Upper lobe of left lung (tissue), 6 donors: ENCODE measurements around the gene GRID1. TPM values are rescaled to one million over a fixed set of nuclear protein-coding genes. Genes with fewer than 3 reads are reported as not detected.

Experiments used
- ATAC-seq, 2 donors: fragments of 200-7000 bp; cut with Tn5 transposase; one replicate each; pipeline ENCODE4 v1.9.1; 2022; ENCODE audit warnings: mild to moderate bottlenecking in 2 of 2, moderate library complexity in 2 of 2; ENCODE audit not compliant: low FRiP score in 2 of 2
- DNase-seq, 2 donors: peaks; one replicate each; pipeline ENCODE4 v3.0.0-alpha.2; 2019 to 2020
- H3K27ac ChIP-seq, 4 donors: fragments of 200-600 bp; sonication (generic); one replicate each; pipeline ENCODE4 v1.5.1; 2016 to 2019
- H3K27me3 ChIP-seq, 4 donors: fragments of 200-600 bp; sonication (generic); one replicate each; pipeline ENCODE4 v1.5.1; 2017 to 2019
- H3K36me3 ChIP-seq, 4 donors: fragments of 200-600 bp; sonication (generic); one replicate each; pipeline ENCODE4 v1.5.1; 2016 to 2019
- H3K4me1 ChIP-seq, 4 donors: fragments of 200-600 bp; sonication (generic); one replicate each; pipeline ENCODE4 v1.5.1; 2018 to 2019
- H3K4me3 ChIP-seq, 4 donors: fragments of 200-600 bp; sonication (generic); one replicate each; pipeline ENCODE4 v1.5.1; 2017 to 2019; ENCODE audit warnings: mild to moderate bottlenecking in 2 of 4, moderate library complexity in 1 of 4
- H3K9me3 ChIP-seq, 4 donors: fragments of 200-600 bp; sonication (generic); one replicate each; pipeline ENCODE4 v1.5.1; 2018 to 2019
- CTCF ChIP-seq, 6 experiments: fragments of 450-650 bp in 4 of 6; fragments of 200-600 bp in 2 of 6; sonication (generic) in 2 of 6; IDR thresholded peaks; one replicate each; pipeline ENCODE4 v1.5.1; 2016 to 2019; ENCODE audit warnings: antibody characterized with exemption in 6 of 6
- EP300 ChIP-seq, 4 donors: sonication (generic); formaldehyde crosslinking; IDR thresholded peaks; one replicate each; pipeline ENCODE4 v1.5.1; 2017; ENCODE audit warnings: antibody characterized with exemption in 4 of 4, control low read depth in 2 of 4
- POLR2A ChIP-seq, 4 donors: fragments of 450-650 bp; IDR thresholded peaks; one replicate each; pipeline ENCODE4 v1.5.1; 2016 to 2017; ENCODE audit warnings: antibody characterized with exemption in 4 of 4, mild to moderate bottlenecking in 2 of 4
- POLR2AphosphoS5 ChIP-seq, 2 donors: sonication (generic); formaldehyde crosslinking; IDR thresholded peaks; one replicate each; pipeline ENCODE4 v1.5.1; 2017; ENCODE audit warnings: antibody characterized with exemption in 2 of 2
- WGBS, 2 donors: methylation state at CpG; one replicate each; pipeline ENCODE4 v1.1.5; 2017 to 2018; 5-methylcytosine and 5-hydroxymethylcytosine counted together
- total RNA-seq, 6 donors: library from RNA; depleted of rRNA in 4 of 6; stranded (reverse); fragments of >200 nt in 4 of 6; gene quantifications; one replicate each; pipeline versions ENCODE4 v1.1.0 to v1.2.1, GENCODE V29; 2016 to 2021
- donor health status: DM: no; HTN: no; CAD: no; lungs with moderate emphysema.
- donor health status: DM: no; HTN: yes; CAD: no; lungs with severe emphysema.

Gene GRID1
- total RNA-seq, 6 donors from 2014 or later, result 1.5 to 5.2 (median 3.2) TPM

GRCh38 chr10:85922356-85923129 lies 444.1 kb downstream of the GRID1 start:
- 64 to 69% methylated on average over 9 of the region's 9 CpGs for WGBS, 2 donors
- Histone ChIP-seq H3K27ac (no peak overlapping the region), H3K4me3 (no peak overlapping the region), H3K27me3 (no peaks in the 10 kb centered on the region), H3K9me3 (no peaks in the 10 kb centered on the region), H3K4me1 (peaks cover 0 to 8% (median 3%) of the 10 kb centered on the region in 4 donors), H3K36me3 (no peaks in the 10 kb centered on the region)
- no peak for DNase-seq
- no peak for ATAC-seq
- TF ChIP-seq EP300 (IDR thresholded peaks at IDR 0.05) (no peak), POLR2A (IDR thresholded peaks at IDR 0.05) (no peak), CTCF (IDR thresholded peaks at IDR 0.05) (no peak), POLR2AphosphoS5 (IDR thresholded peaks at IDR 0.05) (no peak)

DNA sequence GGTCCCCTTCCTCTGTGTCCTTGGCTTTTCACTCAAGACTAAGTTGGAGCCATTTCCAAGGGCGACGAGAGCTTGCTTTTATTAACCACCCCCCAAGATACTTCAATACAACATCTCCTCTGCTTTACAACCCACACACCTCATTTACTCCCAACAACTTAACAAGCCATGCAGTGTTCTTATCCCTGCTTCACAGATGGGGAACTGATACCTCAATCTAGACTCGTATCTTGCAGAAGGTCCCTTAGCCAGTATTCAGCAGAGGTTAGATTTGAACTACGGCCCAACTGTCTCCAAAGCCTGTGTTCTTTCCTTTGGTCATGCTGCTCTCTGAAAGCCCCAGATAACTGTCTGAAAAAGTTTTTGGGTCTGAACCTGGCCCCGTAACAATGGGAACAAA lies 444.8 kb downstream of the GRID1 start:
- Histone ChIP-seq H3K4me1 (peaks cover 0 to 8% (median 3%) of the 10 kb centered on the region in 4 donors), H3K36me3 (no peaks in the 10 kb centered on the region), H3K9me3 (no peaks in the 10 kb centered on the region), H3K27ac (no peak overlapping the region), H3K4me3 (no peak overlapping the region), H3K27me3 (no peaks in the 10 kb centered on the region)
- TF ChIP-seq POLR2AphosphoS5 (IDR thresholded peaks at IDR 0.05) (no peak), POLR2A (IDR thresholded peaks at IDR 0.05) (no peak)
- WGBS, 2 donors, result 90 to 93% methylated on average over 5 of the region's 5 CpGs
- DNase-seq (no peak), ATAC-seq (no peak)

DNA sequence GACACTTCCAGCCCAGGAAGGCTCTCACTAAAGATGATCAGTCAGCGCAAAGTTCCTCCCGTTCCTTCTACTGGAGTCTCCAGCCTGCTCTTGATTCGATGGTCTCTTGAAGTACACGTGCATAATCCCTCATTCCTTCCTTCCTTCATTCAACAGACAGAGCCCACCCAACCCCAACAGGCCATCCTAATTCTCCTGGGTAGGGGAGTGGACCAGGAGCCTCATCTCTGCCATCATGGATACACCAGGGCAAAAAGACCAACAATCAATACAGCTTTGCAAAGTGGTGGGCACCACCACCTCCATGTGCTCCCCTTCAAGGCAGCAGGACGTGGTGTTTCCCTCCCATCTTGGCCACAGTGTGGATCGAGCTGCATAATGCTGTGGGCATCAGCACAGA lies 446.3 kb downstream of the GRID1 start:
- ATAC-seq, result no peak
- 81 to 87% methylated on average over 4 to 5 of the region's 6 CpGs for WGBS, 2 donors
- no peak overlapping the region for H3K27ac ChIP-seq

DNA sequence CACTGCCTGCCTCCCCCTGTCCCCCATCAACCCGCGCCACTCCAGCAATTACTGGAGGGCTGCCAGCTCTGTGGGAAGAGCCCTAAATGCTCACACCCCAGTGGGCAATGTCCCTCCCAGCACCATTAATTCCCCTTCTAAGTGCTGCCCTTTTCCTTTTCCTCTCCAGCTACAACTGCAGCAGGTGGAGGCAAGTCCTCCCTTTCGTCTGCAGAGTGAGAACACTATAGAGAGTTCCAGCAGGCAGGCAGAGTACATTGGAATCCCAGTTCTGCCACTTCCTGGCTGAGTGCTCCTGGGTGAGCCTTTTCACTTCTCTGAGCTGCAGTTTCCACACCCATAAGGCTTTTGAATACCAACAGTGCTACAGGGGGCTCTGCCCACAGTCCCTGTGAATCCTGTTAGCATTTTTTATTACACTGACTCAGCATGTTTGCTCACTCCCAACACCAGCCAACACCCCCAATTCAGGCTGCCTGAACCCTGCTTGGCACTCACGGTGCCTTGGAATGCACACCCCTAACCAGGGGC lies 447.0 kb downstream of the GRID1 start:
- Histone ChIP-seq H3K4me1 (peaks cover 0 to 8% (median 3%) of the 10 kb centered on the region in 4 donors), H3K9me3 (no peaks in the 10 kb centered on the region), H3K27ac (no peak overlapping the region), H3K4me3 (no peak overlapping the region), H3K36me3 (no peaks in the 10 kb centered on the region), H3K27me3 (no peaks in the 10 kb centered on the region)
- TF ChIP-seq POLR2AphosphoS5 (IDR thresholded peaks at IDR 0.05), result no peak
- TF ChIP-seq POLR2A (IDR thresholded peaks at IDR 0.05), result no peak
- DNase-seq (no peak), ATAC-seq (no peak)
- 17 to 27% methylated on average over 4 of the region's 4 CpGs for WGBS, 2 donors

More for the DNA sequence above, 446.3 kb downstream of the GRID1 start:
- Histone ChIP-seq H3K4me1 (peaks cover 0 to 8% (median 3%) of the 10 kb centered on the region in 4 donors), H3K4me3 (no peak overlapping the region), H3K27me3 (no peaks in the 10 kb centered on the region), H3K36me3 (no peaks in the 10 kb centered on the region), H3K9me3 (no peaks in the 10 kb centered on the region)
- DNase-seq, result no peak
- TF ChIP-seq EP300 (IDR thresholded peaks at IDR 0.05), result no peak
- TF ChIP-seq POLR2A (IDR thresholded peaks at IDR 0.05), result no peak
- no peak for TF ChIP-seq CTCF (IDR thresholded peaks at IDR 0.05)
- TF ChIP-seq POLR2AphosphoS5 (IDR thresholded peaks at IDR 0.05), result no peak

- TF ChIP-seq POLR2A (IDR thresholded peaks at IDR 0.05), result no peak
- TF ChIP-seq POLR2AphosphoS5 (IDR thresholded peaks at IDR 0.05), result no peak
- no peak for TF ChIP-seq CTCF (IDR thresholded peaks at IDR 0.05)
- no peak for TF ChIP-seq EP300 (IDR thresholded peaks at IDR 0.05)
- Histone ChIP-seq H3K36me3 (no peaks in the 10 kb centered on the region), H3K9me3 (no peaks in the 10 kb centered on the region), H3K4me3 (no peak overlapping the region), H3K27me3 (no peaks in the 10 kb centered on the region), H3K27ac (no peak overlapping the region), H3K4me1 (peaks cover 0 to 8% (median 3%) of the 10 kb centered on the region in 4 donors)
- no peak for ATAC-seq
- WGBS, 2 donors, result 74 to 78% methylated on average over 3 of the region's 3 CpGs
- DNase-seq, result no peak
Measured at GRCh38 chr10:85918371-85918770, 448.2 kb downstream of the GRID1 start.
